Ectodermal cell (in vitro differentiated cells): ENCODE data around the gene USP32.
"Not testable (repeated sequence)": the region's sequence is repeated elsewhere in the genome, so short reads cannot be mapped to it uniquely, and the experiment has no call there.

Experiments used
- H3K27ac ChIP-seq: 2 replicates; pipeline ENCODE4 v1.7.0; 2013; ENCODE audit warnings: mild to moderate bottlenecking, low read depth, low read length; ENCODE audit not compliant: insufficient read depth, poor library complexity, severe bottlenecking
- H3K27me3 ChIP-seq: 2 replicates; pipeline ENCODE4 v1.7.0; 2013; ENCODE audit warnings: mild to moderate bottlenecking, low read length; ENCODE audit not compliant: insufficient read depth, control insufficient read depth, poor library complexity, severe bottlenecking
- H3K36me3 ChIP-seq: one replicate; pipeline ENCODE4 v1.7.0; 2013; ENCODE audit warnings: low read length; ENCODE audit not compliant: control insufficient read depth, insufficient read depth
- H3K4me1 ChIP-seq: one replicate; pipeline ENCODE4 v1.7.0; 2013; ENCODE audit warnings: low read length; ENCODE audit not compliant: control insufficient read depth, insufficient read depth
- H3K4me3 ChIP-seq: 2 replicates; pipeline ENCODE4 v1.7.0; 2013; ENCODE audit warnings: low read depth, low read length, control low read depth; ENCODE audit not compliant: insufficient read depth
- H3K9me3 ChIP-seq: 2 replicates; pipeline ENCODE4 v1.7.0; 2013; ENCODE audit warnings: mild to moderate bottlenecking, low read length, moderate library complexity; ENCODE audit not compliant: control insufficient read depth
- WGBS, 2 experiments: methylation state at CpG; one replicate each; pipeline ENCODE4 v1.1.7; 2013; ENCODE audit warnings: missing lambda C conversion rate in 2 of 2; 5-methylcytosine and 5-hydroxymethylcytosine counted together

USP32 gene

DNA sequence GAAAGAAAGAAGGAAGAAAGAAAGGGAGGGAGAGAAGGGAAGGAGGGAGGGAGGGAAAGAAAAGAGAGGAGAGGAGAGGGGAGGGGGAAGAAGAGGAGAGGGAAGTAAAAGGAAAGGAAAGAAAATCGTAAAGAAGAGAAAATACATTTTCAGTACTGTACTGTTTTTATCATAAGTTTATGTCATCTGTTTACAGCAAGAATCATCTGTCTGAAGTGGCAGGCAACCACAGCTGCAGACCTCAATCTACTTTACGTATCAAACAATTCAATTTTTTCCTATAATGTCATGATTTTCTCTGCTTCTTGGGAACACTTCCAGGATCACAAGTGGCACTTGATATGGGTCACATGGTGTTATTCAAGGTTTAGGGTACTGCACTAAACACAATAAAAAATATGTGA lies 58.3 kb downstream of the USP32 start:
- Histone ChIP-seq H3K4me1 (no peaks in the 10 kb centered on the region), H3K9me3 (no peaks in the 10 kb centered on the region), H3K27me3 (no peaks in the 10 kb centered on the region), H3K36me3 (peaks cover 3% of the 10 kb centered on the region), H3K27ac (no peak overlapping the region), H3K4me3 (no peak overlapping the region)
- WGBS, 2 experiments, result 86 to 93% methylated on average over 2 of the region's 2 CpGs

DNA sequence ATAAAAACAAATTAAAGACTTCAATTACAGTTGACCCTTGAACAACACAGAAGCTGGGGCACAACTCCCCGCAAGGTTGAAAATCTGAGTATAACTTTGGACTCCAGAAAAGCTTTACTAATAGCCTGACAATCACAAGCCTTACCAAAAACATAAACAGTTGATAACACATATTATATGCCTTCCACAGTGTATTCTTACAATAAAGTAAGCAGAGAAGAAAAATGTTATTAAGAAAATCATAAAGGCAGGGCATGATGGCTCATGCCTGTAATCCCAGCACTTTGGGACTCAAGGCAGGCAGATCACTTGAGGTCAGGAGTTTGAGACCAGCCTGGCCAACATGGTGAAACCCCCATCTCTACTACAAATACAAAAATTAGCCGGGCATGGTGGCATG lies 58.9 kb downstream of the USP32 start:
- H3K36me3 ChIP-seq, H3K4me1 ChIP-seq, H3K27me3 ChIP-seq, H3K27ac ChIP-seq, H3K4me3 ChIP-seq, H3K9me3 ChIP-seq: not testable (repeated sequence)
- 90 to 92% methylated on average over 2 of the region's 2 CpGs for WGBS, 2 experiments

DNA sequence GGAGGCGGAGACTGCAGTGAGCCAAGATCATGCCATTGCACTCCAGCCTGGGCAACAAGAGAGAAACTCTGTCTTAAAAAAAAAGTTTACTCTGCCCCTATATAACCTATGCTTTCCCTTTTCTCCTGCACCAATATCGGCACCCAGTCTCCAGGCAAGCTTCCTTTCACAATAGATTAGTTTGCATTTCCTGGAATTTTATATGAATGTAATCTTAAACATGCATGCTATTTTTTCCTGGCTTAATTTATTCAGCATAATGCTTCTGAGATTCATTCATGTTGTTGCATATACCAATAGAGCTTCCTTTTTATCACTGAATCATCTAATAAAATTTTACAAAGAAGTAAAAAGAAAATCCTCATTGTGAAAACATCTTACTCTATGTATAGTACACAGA lies 59.4 kb downstream of the USP32 start:
- H3K4me1 ChIP-seq, result no peaks in the 10 kb centered on the region
- no peak overlapping the region for H3K27ac ChIP-seq
- H3K9me3 ChIP-seq, result no peaks in the 10 kb centered on the region
- 96 to 100% methylated on average over 1 to 2 of the region's 2 CpGs for WGBS, 2 experiments
- peaks cover 8% of the 10 kb centered on the region for H3K36me3 ChIP-seq
- no peaks in the 10 kb centered on the region for H3K27me3 ChIP-seq
- no peak overlapping the region for H3K4me3 ChIP-seq

DNA sequence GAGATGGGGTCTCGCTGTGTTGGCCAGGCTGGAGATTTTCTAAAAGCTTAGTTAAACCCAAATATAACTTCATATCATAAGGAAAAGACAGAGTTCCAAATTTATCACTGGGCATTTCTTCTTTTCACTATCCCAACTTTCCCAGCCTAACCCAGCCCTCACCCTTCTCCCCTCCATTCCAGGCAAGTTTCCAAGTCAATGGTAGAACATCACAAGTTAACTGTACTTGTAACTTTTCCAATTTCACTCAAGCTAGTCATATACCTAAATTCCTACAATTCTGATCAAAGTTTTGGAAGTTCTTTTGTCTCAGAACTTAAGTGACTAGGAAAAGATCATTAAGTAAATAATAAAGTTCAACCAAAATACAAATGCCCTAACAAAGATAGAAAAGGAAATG lies 61.2 kb downstream of the USP32 start:
- Histone ChIP-seq H3K36me3 (peaks cover 8% of the 10 kb centered on the region), H3K27ac (no peak overlapping the region), H3K27me3 (no peaks in the 10 kb centered on the region), H3K4me3 (no peak overlapping the region), H3K9me3 (no peaks in the 10 kb centered on the region), H3K4me1 (no peaks in the 10 kb centered on the region)
- WGBS, 2 experiments, result 89 to 100% methylated on average over 1 of the region's 1 CpG

DNA sequence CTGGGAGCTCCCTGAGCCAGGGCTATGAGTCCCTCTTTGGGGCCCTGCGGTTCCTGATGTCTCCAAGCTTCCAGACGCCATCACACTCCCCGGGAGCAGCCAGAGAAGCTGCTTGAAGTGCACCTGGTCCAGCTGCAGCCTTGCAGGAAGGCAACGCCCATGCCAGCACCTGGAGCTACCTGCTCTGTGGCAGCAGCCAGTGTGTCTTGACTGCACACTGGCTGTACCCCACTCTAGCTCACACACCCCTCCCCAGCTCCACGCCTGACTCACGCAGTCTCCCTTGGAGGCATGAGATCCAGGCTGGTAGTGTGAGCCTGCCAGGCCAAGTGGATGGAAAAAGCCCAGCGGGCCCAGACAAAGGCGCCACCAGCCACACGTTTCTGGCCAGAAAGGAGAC lies 63.3 kb downstream of the USP32 start:
- 94% methylated on average over 8 to 9 of the region's 9 CpGs for WGBS, 2 experiments
- H3K4me1 ChIP-seq, result no peaks in the 10 kb centered on the region
- H3K36me3 ChIP-seq, result peaks cover 8% of the 10 kb centered on the region
- no peak overlapping the region for H3K27ac ChIP-seq
- H3K4me3 ChIP-seq, result no peak overlapping the region
- H3K27me3 ChIP-seq, result no peaks in the 10 kb centered on the region
- H3K9me3 ChIP-seq, result no peaks in the 10 kb centered on the region

DNA sequence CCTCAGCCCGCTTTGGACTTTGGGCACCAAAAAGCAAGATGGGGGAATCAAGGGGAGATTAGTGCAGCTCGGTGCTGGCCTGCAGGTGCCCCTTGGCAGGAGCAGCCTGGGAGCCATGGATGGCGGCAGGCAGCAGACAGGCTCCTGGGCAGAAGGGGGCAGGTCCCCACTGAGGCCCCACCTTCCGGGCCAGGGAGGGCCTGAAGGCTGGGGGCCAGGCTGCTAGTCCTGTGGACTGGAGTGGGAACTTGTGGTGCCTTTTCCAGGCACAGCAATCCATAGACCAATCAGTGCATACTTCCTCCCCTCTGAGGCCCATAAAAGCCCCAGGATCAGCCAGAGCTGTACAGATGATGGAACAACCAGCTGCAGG lies 64.0 kb downstream of the USP32 start:
- no peaks in the 10 kb centered on the region for H3K27me3 ChIP-seq
- no peaks in the 10 kb centered on the region for H3K4me1 ChIP-seq
- no peak overlapping the region for H3K4me3 ChIP-seq
- H3K36me3 ChIP-seq, result peaks cover 8% of the 10 kb centered on the region
- no peak overlapping the region for H3K27ac ChIP-seq
- no peaks in the 10 kb centered on the region for H3K9me3 ChIP-seq
- 93 to 96% methylated on average over 4 of the region's 4 CpGs for WGBS, 2 experiments

DNA sequence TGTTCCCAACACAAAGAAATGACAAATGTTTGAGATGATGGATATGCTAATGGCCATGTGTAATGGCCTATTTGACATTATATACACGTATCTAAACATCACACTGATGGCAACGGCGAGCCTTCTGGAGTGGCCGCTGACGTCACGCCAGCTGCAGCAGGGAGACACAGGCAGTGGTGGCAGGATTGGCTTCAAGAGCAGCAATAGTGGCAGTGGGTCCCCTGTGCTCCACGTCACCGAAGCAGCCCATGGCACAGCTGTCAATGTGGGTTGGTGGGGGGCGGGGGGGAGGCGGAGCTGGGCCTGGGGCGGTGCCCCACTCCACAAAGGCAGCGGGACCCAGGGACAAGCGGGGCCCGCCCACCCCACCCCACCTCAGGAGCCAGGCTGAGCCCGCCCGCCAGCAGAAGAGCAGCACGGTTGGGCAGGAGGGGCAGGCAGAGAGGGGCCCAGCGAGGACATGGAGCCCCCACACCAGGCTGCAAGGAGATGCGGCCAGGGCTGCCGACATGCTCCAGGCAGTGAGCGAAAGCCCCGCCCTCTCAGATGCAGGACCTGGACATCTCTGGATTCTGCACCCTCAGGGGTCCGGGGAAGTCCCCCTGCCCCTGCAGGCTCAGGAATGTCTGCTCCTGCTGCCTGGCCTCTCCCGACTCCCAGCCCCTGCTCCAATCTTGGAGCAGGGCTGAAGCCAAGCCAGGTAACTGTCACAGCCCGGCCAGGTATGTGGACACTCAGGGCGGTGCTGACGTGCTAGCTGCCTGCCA lies 64.6 kb downstream of the USP32 start:
- Histone ChIP-seq H3K36me3 (peaks cover 8% of the 10 kb centered on the region), H3K9me3 (no peaks in the 10 kb centered on the region), H3K4me1 (no peaks in the 10 kb centered on the region), H3K27me3 (no peaks in the 10 kb centered on the region), H3K4me3 (no peak overlapping the region), H3K27ac (no peak overlapping the region)
- WGBS, 2 experiments, result 73 to 74% methylated on average over 27 of the region's 27 CpGs

DNA sequence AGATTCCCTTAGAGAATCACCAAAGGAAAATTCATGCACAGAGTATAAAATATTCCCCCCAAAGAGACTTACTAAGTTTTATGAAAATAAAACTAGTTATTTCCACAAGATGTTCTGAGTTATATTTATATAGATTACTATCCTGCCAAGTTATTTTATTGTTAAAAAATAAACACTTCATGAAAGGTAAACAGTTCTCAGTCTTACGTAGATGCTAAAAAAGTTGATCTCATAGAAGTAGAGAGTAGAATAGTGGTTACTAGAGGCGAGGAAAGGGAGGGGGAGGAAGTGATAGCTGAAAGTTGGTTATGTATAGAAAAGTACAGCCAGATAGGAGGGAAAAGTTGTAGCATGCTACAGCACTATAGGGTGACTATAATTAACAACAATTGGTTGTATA lies 65.2 kb downstream of the USP32 start:
- WGBS, 2 experiments, result 97 to 100% methylated on average over 2 of the region's 2 CpGs
- peaks cover 8% of the 10 kb centered on the region for H3K36me3 ChIP-seq
- no peaks in the 10 kb centered on the region for H3K4me1 ChIP-seq
- no peak overlapping the region for H3K27ac ChIP-seq
- no peaks in the 10 kb centered on the region for H3K9me3 ChIP-seq
- H3K27me3 ChIP-seq, result no peaks in the 10 kb centered on the region
- no peak overlapping the region for H3K4me3 ChIP-seq

DNA sequence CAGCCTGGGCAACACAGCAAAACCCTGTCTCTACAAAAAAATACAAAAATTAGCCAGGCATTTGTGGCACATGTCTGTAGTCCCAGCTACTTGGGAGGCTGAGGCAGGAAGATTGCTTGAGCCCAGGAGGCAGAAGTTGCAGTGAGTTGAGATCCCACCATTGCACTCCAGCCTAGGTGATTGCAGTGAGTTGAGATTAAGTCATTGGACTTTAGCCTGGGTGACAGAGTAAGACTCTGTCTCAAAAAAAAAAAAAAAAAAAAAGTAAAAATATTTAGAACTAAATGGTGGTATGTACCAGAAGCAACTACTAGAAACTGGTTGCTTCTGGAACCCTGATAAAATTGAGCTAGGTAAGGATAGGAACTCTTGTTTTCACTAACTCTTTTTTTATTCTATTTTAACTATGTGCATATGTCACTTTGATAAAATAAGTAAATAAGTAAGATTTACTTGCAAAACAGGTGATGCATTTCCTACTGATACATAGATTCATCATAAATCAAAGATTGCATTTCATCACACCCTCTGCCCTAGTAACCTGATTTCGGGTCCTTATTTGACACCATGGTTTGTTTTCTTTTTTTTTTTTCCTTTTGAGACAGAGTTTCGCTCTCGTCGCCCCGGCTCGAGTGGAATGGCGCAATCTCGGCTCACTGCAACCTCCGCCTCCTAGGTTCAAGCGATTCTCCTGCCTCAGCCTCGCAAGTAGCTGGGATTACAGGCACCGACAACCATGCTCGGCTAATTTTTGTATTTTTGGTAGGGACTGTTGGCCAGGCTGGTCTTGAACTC lies 66.0 kb downstream of the USP32 start:
- H3K27ac ChIP-seq, result no peak overlapping the region
- no peaks in the 10 kb centered on the region for H3K4me1 ChIP-seq
- no peak overlapping the region for H3K4me3 ChIP-seq
- H3K27me3 ChIP-seq, result no peaks in the 10 kb centered on the region
- H3K36me3 ChIP-seq, result peaks cover 8% of the 10 kb centered on the region
- whole genome bisulfite sequencing, 2 experiments, result 93 to 94% methylated on average over 13 of the region's 13 CpGs
- H3K9me3 ChIP-seq, result no peaks in the 10 kb centered on the region

DNA sequence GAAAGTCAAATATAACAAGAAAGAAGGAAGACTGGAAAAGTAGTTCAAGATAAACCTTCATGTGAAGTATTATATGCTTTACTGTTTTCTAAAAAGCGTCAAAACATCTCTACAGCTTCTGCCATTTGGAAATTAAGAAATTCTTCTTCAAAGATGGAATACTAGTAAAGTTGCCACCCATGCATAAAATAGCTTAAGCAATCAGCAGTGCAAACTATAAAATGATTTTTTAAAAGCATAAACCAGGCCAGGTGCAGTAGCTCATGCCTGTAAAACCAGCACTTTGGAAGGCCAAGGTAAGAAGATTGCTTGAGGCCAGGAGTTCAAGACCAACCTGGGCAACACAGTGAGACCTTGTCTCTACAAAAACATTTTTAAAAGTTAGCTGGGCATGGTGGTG lies 68.2 kb downstream of the USP32 start:
- Histone ChIP-seq H3K27ac (no peak overlapping the region), H3K9me3 (no peaks in the 10 kb centered on the region), H3K36me3 (peaks cover 7% of the 10 kb centered on the region), H3K27me3 (no peaks in the 10 kb centered on the region), H3K4me3 (no peak overlapping the region), H3K4me1 (no peaks in the 10 kb centered on the region)
- 89% methylated on average over 1 of the region's 1 CpG; no CpG with 5 or more reads in 1 of the 2 experiments for WGBS, 2 experiments
